IMR-90 (cell line): ENCODE data around the gene GPR17.

Source experiments
- BHLHE40 ChIP-seq: fragments of 150-350 bp; IDR thresholded peaks from 2 replicates; pipeline ENCODE4 v1.6.1; 2016; ENCODE audit warnings: mild to moderate bottlenecking, low read depth, low read length
- CEBPB ChIP-seq: IDR thresholded peaks from 2 replicates; pipeline ENCODE4 v1.6.1; 2012; ENCODE audit warnings: low read depth, low read length, improper control_type of control experiment
- CTCF ChIP-seq: conservative IDR thresholded peaks from 2 replicates; pipeline ENCODE4 v1.5.1; 2012; ENCODE audit warnings: mild to moderate bottlenecking, low read depth, low read length, improper control_type of control experiment
- FOS ChIP-seq: fragments of 150-350 bp; IDR thresholded peaks from 2 replicates; pipeline ENCODE4 v1.6.1; 2016; ENCODE audit warnings: low read depth, low read length
- MAFK ChIP-seq: IDR thresholded peaks from 2 replicates; pipeline ENCODE4 v1.6.1; 2012; ENCODE audit warnings: low read depth, low read length, improper control_type of control experiment
- MAZ ChIP-seq: IDR thresholded peaks from 2 replicates; pipeline ENCODE4 v1.6.1; 2012; ENCODE audit warnings: low read depth, mild to moderate bottlenecking, low read length, improper control_type of control experiment, moderate library complexity, borderline replicate concordance
- MXI1 ChIP-seq: IDR thresholded peaks from 2 replicates; pipeline ENCODE4 v1.6.1; 2012; ENCODE audit warnings: low read depth, mild to moderate bottlenecking, low read length, moderate library complexity, borderline replicate concordance
- NFE2L2 ChIP-seq: fragments of 150-350 bp; IDR thresholded peaks from 2 replicates; pipeline ENCODE4 v1.6.1; 2016; ENCODE audit warnings: low read depth, mild to moderate bottlenecking, low read length
- POLR2A ChIP-seq: IDR thresholded peaks from 2 replicates; pipeline ENCODE4 v1.6.1; 2012; ENCODE audit warnings: mild to moderate bottlenecking, low read depth, low read length
- RAD21 ChIP-seq: IDR thresholded peaks from 2 replicates; pipeline ENCODE4 v1.6.1; 2012; ENCODE audit warnings: low read length, improper control_type of control experiment
- RCOR1 ChIP-seq: IDR thresholded peaks from 2 replicates; pipeline ENCODE4 v1.6.1; 2012; ENCODE audit warnings: mild to moderate bottlenecking, low read length, improper control_type of control experiment; ENCODE audit not compliant: insufficient replicate concordance
- RFX5 ChIP-seq: IDR thresholded peaks from 2 replicates; pipeline ENCODE4 v1.8.0; 2012; ENCODE audit warnings: low read depth, mild to moderate bottlenecking, low read length, moderate library complexity
- SMC3 ChIP-seq: fragments of 150-350 bp; IDR thresholded peaks from 2 replicates; pipeline ENCODE4 v1.6.1; 2016; ENCODE audit warnings: low read depth, mild to moderate bottlenecking, antibody characterized with exemption, low read length, moderate library complexity
- USF2 ChIP-seq: fragments of 150-350 bp; IDR thresholded peaks from 2 replicates; pipeline ENCODE4 v1.6.1; 2017; ENCODE audit warnings: mild to moderate bottlenecking, antibody characterized with exemption, low read length, low read depth

GRCh38 chr2:127607399-127607908 is 38.5 kb upstream of the GPR17 start:
- TF ChIP-seq CTCF (no peak), POLR2A (no peak), RFX5 (no peak), MAZ (no peak), RCOR1 (no peak), MXI1 (no peak), USF2 (no peak), RAD21 (no peak), SMC3 (no peak), MAFK (no peak), CEBPB (no peak), NFE2L2 (no peak), FOS (no peak), BHLHE40 (no peak)
